HG02642 (cell line): ENCODE data around the gene FGFR2.

Experiments used
- ATAC-seq: cut with Tn5 transposase; IDR thresholded peaks from one replicate; pipeline ENCODE4 v1.9.1; 2021; ENCODE audit warnings: mild to moderate bottlenecking; ENCODE audit not compliant: unreplicated experiment, poor library complexity

Gene FGFR2

GRCh38 chr10:121501796-121502195 lies 96.4 kb downstream of the FGFR2 start:
- no peak for ATAC-seq

GRCh38 chr10:121500701-121501332 lies 97.4 kb downstream of the FGFR2 start:
- no peak for ATAC-seq

GRCh38 chr10:121497513-121498470 lies 100.5 kb downstream of the FGFR2 start:
- ATAC-seq = no peak

GRCh38 chr10:121495719-121496118 lies 102.5 kb downstream of the FGFR2 start:
- no peak for ATAC-seq

GRCh38 chr10:121494296-121494695 lies 103.9 kb downstream of the FGFR2 start:
- no peak for ATAC-seq

- no peak for ATAC-seq
Measured at GRCh38 chr10:121493521-121493920, 104.7 kb downstream of the FGFR2 start.

GRCh38 chr10:121490871-121491519 lies 107.2 kb downstream of the FGFR2 start:
- no peak for ATAC-seq

GRCh38 chr10:121485436-121486139 lies 112.7 kb downstream of the FGFR2 start:
- no peak for ATAC-seq

- no peak for ATAC-seq
Measured at GRCh38 chr10:121484816-121485215, 113.4 kb downstream of the FGFR2 start.

GRCh38 chr10:121484401-121484800 lies 113.8 kb downstream of the FGFR2 start:
- ATAC-seq = no peak

- no peak for ATAC-seq
Measured at GRCh38 chr10:121481180-121481579, 117.1 kb downstream of the FGFR2 start.

GRCh38 chr10:121478556-121478955 lies 119.7 kb downstream of the FGFR2 start:
- no peak for ATAC-seq

GRCh38 chr10:121469797-121470606 lies 128.2 kb downstream of the FGFR2 start:
- no peak for ATAC-seq

- no peak for ATAC-seq
Measured at GRCh38 chr10:121468726-121469125, 129.5 kb downstream of the FGFR2 start.

- no peak for ATAC-seq
Measured at GRCh38 chr10:121466424-121466823, 131.8 kb downstream of the FGFR2 start.

GRCh38 chr10:121465215-121465614 lies 133.0 kb downstream of the FGFR2 start:
- ATAC-seq = no peak

- no peak for ATAC-seq
Measured at GRCh38 chr10:121464517-121464916, 133.7 kb downstream of the FGFR2 start.

GRCh38 chr10:121462955-121463354 lies 135.3 kb downstream of the FGFR2 start:
- ATAC-seq = no peak

- no peak for ATAC-seq
Measured at GRCh38 chr10:121462281-121462680, 136.0 kb downstream of the FGFR2 start.

- ATAC-seq = no peak
Measured at GRCh38 chr10:121461307-121461706, 136.9 kb downstream of the FGFR2 start.
